IMR-90 (cell line): Measurements from ENCODE around the gene ADGRV1.

Experiments used
- MAZ ChIP-seq: IDR thresholded peaks from 2 replicates; pipeline ENCODE4 v1.6.1; 2012; ENCODE audit warnings: low read depth, mild to moderate bottlenecking, low read length, improper control_type of control experiment, moderate library complexity, borderline replicate concordance
- MXI1 ChIP-seq: IDR thresholded peaks from 2 replicates; pipeline ENCODE4 v1.6.1; 2012; ENCODE audit warnings: low read depth, mild to moderate bottlenecking, low read length, moderate library complexity, borderline replicate concordance
- SMC3 ChIP-seq: fragments of 150-350 bp; IDR thresholded peaks from 2 replicates; pipeline ENCODE4 v1.6.1; 2016; ENCODE audit warnings: low read depth, mild to moderate bottlenecking, antibody characterized with exemption, low read length, moderate library complexity
- TF ChIP-seq, protein P1 (sequence below): conservative IDR thresholded peaks from 2 replicates; pipeline ENCODE4 v1.5.1; 2012; ENCODE audit warnings: mild to moderate bottlenecking, low read depth, low read length, improper control_type of control experiment
- TF ChIP-seq, protein P2 (sequence below): fragments of 150-350 bp; IDR thresholded peaks from 2 replicates; pipeline ENCODE4 v1.6.1; 2017; ENCODE audit warnings: mild to moderate bottlenecking, antibody characterized with exemption, low read length, low read depth

DNA sequence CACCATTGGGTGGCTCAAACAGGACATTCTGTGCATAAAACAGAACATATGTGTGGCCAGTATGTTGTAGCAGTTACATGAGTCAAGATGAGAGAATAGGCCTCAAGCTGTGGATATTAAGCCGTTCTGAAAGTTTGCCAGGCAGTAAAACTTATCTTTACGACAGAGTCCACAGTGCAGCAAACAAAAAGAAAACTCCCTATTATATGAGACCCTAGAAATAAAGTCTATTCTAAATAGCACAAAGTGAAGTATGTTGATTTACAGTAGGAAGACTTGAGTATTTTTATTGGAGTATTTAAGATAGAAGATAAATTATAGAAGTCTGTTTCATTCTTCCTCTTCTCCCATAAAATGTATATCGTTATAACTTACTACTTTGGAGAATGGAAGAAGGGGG, 271.5 kb downstream of the ADGRV1 start:
- no peak for TF ChIP-seq SMC3
- TF ChIP-seq MXI1: no peak
- TF ChIP-seq MAZ: no peak
- TF ChIP-seq, protein P1, sequence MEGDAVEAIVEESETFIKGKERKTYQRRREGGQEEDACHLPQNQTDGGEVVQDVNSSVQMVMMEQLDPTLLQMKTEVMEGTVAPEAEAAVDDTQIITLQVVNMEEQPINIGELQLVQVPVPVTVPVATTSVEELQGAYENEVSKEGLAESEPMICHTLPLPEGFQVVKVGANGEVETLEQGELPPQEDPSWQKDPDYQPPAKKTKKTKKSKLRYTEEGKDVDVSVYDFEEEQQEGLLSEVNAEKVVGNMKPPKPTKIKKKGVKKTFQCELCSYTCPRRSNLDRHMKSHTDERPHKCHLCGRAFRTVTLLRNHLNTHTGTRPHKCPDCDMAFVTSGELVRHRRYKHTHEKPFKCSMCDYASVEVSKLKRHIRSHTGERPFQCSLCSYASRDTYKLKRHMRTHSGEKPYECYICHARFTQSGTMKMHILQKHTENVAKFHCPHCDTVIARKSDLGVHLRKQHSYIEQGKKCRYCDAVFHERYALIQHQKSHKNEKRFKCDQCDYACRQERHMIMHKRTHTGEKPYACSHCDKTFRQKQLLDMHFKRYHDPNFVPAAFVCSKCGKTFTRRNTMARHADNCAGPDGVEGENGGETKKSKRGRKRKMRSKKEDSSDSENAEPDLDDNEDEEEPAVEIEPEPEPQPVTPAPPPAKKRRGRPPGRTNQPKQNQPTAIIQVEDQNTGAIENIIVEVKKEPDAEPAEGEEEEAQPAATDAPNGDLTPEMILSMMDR: no peak
- TF ChIP-seq, protein P2, sequence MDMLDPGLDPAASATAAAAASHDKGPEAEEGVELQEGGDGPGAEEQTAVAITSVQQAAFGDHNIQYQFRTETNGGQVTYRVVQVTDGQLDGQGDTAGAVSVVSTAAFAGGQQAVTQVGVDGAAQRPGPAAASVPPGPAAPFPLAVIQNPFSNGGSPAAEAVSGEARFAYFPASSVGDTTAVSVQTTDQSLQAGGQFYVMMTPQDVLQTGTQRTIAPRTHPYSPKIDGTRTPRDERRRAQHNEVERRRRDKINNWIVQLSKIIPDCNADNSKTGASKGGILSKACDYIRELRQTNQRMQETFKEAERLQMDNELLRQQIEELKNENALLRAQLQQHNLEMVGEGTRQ: no peak
